ENCODE results near the gene NEU1.
"Not testable (repeated sequence)": the region's sequence is repeated elsewhere in the genome, so short reads cannot be mapped to it uniquely, and the experiment has no call there.

Gene NEU1

DNA sequence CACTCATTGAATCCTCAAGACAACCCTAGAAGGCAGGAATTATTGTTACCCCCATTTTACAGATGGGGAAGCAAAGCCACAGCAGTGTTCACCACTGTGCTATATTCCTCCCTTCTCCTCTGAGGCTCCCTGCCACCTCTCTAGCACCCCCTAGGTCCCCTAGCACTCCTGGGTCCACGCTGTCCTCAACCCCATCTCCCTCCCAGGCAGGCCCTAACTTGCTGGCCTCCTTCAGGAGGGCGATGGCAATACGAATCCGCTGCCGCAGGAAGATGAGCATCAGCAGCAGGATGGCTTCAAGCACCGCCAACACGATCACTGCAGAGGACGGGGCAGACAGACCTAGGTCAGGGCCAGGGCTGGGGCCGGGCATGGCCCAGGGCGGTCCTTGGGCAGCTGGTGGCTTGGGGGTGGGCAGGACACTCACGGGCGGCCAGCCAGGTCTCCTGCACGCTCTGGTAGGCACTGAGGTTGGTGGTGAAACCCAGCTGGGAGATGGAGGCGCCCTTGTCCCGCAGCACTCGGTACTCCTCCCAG lies 7.8 kb upstream of the NEU1 start:
- Histone ChIP-seq H3K36me3 (ENCODE audit: control insufficient read depth, insufficient read depth, low read length) (no peaks in the 10 kb centered on the region), H3K79me2 (no peaks in the 10 kb centered on the region), H3K27me3 (ENCODE audit: control insufficient read depth, insufficient read depth, low read length) (no peaks in the 10 kb centered on the region), H3K27ac (no peak overlapping the region), H3K4me2 (ENCODE audit: low read length) (no peak overlapping the region), H3K9ac (no peak overlapping the region), H3K4me1 (peaks cover 3% of the 10 kb centered on the region), H3K4me3 (ENCODE audit: low read depth, low read length) (no peak overlapping the region), H2AFZ (no peak overlapping the region), H3K9me3 (ENCODE audit: control insufficient read depth, low read length) (no peaks in the 10 kb centered on the region)
- no peak for TF ChIP-seq CTCF (IDR thresholded peaks at IDR 0.05)

GRCh38 chr6:31869343-31869742 lies 6.7 kb upstream of the NEU1 start:
- Histone ChIP-seq H3K27me3 (ENCODE audit: control insufficient read depth, insufficient read depth, low read length) (no peaks in the 10 kb centered on the region), H3K4me1 (peaks cover 12% of the 10 kb centered on the region), H3K9ac (no peak overlapping the region), H2AFZ (no peak overlapping the region), H3K9me3 (ENCODE audit: control insufficient read depth, low read length) (no peaks in the 10 kb centered on the region), H3K4me3 (ENCODE audit: low read depth, low read length) (no peak overlapping the region), H3K4me2 (ENCODE audit: low read length) (no peak overlapping the region), H3K36me3 (ENCODE audit: control insufficient read depth, insufficient read depth, low read length) (no peaks in the 10 kb centered on the region), H3K27ac (no peak overlapping the region), H3K79me2 (no peaks in the 10 kb centered on the region)
- TF ChIP-seq CTCF (IDR thresholded peaks at IDR 0.05): no peak

- not testable (repeated sequence) for H3K27ac ChIP-seq; H3K79me2 ChIP-seq; H3K27me3 ChIP-seq (ENCODE audit: control insufficient read depth, insufficient read depth, low read length); H3K4me2 ChIP-seq (ENCODE audit: low read length); H3K9ac ChIP-seq; H3K9me3 ChIP-seq (ENCODE audit: control insufficient read depth, low read length); H3K36me3 ChIP-seq (ENCODE audit: control insufficient read depth, insufficient read depth, low read length); H2AFZ ChIP-seq; H3K4me3 ChIP-seq (ENCODE audit: low read depth, low read length)
- peaks cover 14% of the 10 kb centered on the region for H3K4me1 ChIP-seq
Observed at GRCh38 chr6:31868658-31868971, 6.0 kb upstream of the NEU1 start.

DNA sequence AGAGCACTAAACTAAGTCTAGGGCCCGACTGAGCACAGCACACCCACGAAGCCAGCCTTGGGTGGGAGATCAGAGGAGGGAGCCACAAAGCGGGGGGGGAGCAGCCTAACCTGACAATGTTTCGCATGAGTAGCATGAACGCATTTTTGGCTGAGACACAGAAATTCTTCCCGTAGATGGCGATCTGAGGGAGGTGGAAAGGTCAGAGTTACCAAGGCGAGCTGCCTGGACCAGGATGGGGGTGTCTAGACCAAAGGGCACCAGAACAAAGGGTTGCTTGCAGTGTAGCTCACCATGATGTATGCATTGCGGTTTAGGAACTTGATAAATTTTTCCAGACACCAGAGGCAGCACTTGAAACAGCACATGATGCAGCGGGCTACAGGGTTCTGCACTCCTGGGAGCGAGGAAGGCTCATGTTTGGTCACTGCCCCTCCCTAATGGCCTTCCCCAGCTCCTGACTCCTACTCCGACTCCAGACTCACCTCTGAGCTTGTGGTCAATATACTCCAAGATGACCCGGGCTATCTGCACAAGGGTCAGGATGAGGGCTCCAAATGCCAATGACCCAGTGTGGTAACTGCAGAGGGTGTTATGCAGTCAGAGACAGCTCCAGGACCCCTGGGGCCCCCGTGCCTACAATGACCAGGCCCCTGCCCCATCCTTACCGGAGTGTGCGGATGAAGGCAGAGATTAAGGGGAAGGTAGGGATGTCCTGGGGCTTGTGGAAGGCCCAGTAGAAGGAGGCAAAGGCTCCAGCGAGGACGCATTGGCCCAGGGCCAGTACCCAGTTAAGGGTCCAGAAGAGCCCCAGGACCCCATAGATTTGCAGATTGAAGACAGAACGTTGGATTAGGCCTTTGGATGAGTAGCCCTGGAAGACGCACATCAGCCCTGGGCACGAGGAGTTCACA lies 2.8 kb upstream of the NEU1 start:
- Histone ChIP-seq H3K27me3 (ENCODE audit: control insufficient read depth, insufficient read depth, low read length) (no peaks in the 10 kb centered on the region), H3K4me3 (ENCODE audit: low read depth, low read length) (no peak overlapping the region), H3K79me2 (peaks cover 2% of the 10 kb centered on the region), H3K27ac (no peak overlapping the region), H3K36me3 (ENCODE audit: control insufficient read depth, insufficient read depth, low read length) (no peaks in the 10 kb centered on the region), H3K4me2 (ENCODE audit: low read length) (no peak overlapping the region), H3K9ac (no peak overlapping the region), H3K9me3 (ENCODE audit: control insufficient read depth, low read length) (no peaks in the 10 kb centered on the region), H3K4me1 (peaks cover 20% of the 10 kb centered on the region), H2AFZ (peak overlapping the region; percentile 56)
- no peak for TF ChIP-seq CTCF (IDR thresholded peaks at IDR 0.05)

- H3K9me3 ChIP-seq (ENCODE audit: control insufficient read depth, low read length): no peaks in the 10 kb centered on the region
- peak overlapping the region; percentile 23 for H3K4me2 ChIP-seq (ENCODE audit: low read length)
- peak overlapping the region; percentile 56 for H2AFZ ChIP-seq
- no peak for TF ChIP-seq CTCF (IDR thresholded peaks at IDR 0.05)
- H3K79me2 ChIP-seq: peaks cover 2% of the 10 kb centered on the region
- no peak overlapping the region for H3K9ac ChIP-seq
- H3K27me3 ChIP-seq (ENCODE audit: control insufficient read depth, insufficient read depth, low read length): no peaks in the 10 kb centered on the region
- H3K4me1 ChIP-seq: peaks cover 20% of the 10 kb centered on the region
- H3K36me3 ChIP-seq (ENCODE audit: control insufficient read depth, insufficient read depth, low read length): no peaks in the 10 kb centered on the region
- no peak overlapping the region for H3K4me3 ChIP-seq (ENCODE audit: low read depth, low read length)
- no peak overlapping the region for H3K27ac ChIP-seq
Observed at GRCh38 chr6:31864818-31865204, 2.2 kb upstream of the NEU1 start.

DNA sequence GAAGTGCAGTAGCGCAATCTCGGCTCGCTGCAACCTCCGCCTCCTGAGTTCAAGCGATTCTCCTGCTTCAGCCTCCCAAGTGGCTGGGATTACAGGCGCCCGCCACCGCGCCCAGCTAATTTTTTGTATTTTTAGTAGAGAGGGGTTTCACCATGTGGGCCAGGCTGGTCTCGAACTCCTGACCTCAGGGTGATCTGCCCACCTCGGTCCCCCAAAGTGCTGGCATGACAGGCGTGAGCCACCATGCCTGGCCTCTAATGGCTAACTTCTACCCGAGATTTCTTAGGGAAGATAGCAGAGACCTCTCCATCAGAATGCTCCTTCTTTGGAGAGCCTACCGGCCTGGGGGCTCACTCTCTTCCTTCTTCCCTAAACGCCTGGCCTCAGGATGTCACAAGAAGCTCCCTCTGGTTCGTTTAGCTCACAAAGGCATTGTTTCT lies 1.5 kb upstream of the NEU1 start:
- not testable (repeated sequence) for H3K79me2 ChIP-seq; H3K36me3 ChIP-seq (ENCODE audit: control insufficient read depth, insufficient read depth, low read length); H3K9ac ChIP-seq; H3K9me3 ChIP-seq (ENCODE audit: control insufficient read depth, low read length); H3K27me3 ChIP-seq (ENCODE audit: control insufficient read depth, insufficient read depth, low read length)
- H2AFZ ChIP-seq: peak overlapping the region; percentile 61
- peak overlapping the region; percentile 46 for H3K27ac ChIP-seq
- peak overlapping the region; percentile 55 for H3K4me2 ChIP-seq (ENCODE audit: low read length)
- peak overlapping the region; percentile 89 for H3K4me3 ChIP-seq (ENCODE audit: low read depth, low read length)
- peaks cover 20% of the 10 kb centered on the region for H3K4me1 ChIP-seq
